K562 (cell line): Measurements from ENCODE around the gene FOS. TPM values are rescaled to one million over a fixed set of nuclear protein-coding genes. Genes with fewer than 3 reads are reported as not detected.

ENCODE experiments used
- ATAC-seq: fragments of 200-7000 bp; cut with Tn5 transposase; 3 replicates; pipeline ENCODE4 v1.9.1; 2020; ENCODE audit warnings: moderate library complexity
- BruUV-seq: library from RNA; stranded (reverse); fragments of 400-500 nt; replicated peaks from 2 replicates; lab custom pipeline; 2021; lab: Mats Ljungman, UMichigan
- CTCF ChIA-PET: fragments of 300-600 bp; formaldehyde crosslinking; extraction: SDS; loops from one replicate; lab custom pipeline; 2021; ENCODE audit warnings: low intra/inter-chr PET ratio; lab: Yijun Ruan, JAX
- POLR2A ChIA-PET: fragments of 300-600, 350-650 bp; sonication (Branson Sonifier 250); formaldehyde crosslinking; extraction: SDS; loops from one replicate; lab custom pipeline; 2021; ENCODE audit warnings: antibody characterized with exemption, inconsistent platforms; lab: Yijun Ruan, JAX
- DNase-seq, 4 experiments: peaks; one replicate each; pipeline versions ENCODE4 v3.0.0 to v3.0.0-alpha.2; 2011 to 2018; ENCODE audit warnings: low spot score in 3 of 4, mixed read lengths in 3 of 4; ENCODE audit errors: extremely low read depth in 1 of 4
- FAIRE-seq: peaks from 2 replicates; lab custom pipeline; 2011; peaks lifted over from hg19 to GRCh38; lab: Jason Lieb, UNC
- H2AFZ ChIP-seq: 2 replicates; pipeline ENCODE4 v1.6.0; 2011; ENCODE audit warnings: low read depth, low read length, control low read depth, inconsistent platforms
- H3K27ac ChIP-seq: fragments of 200-600 bp; 3 replicates; pipeline ENCODE4 v1.8.0; 2011; ENCODE audit warnings: low read depth, mild to moderate bottlenecking, control low read depth, inconsistent platforms, low read length, moderate library complexity, mixed read lengths; ENCODE audit errors: extremely low read depth
- H3K27me3 ChIP-seq, 2 experiments: fragments of 300-600 bp in 1 of 2; 2 replicates in 1 of 2; 3 replicates in 1 of 2; pipeline versions ENCODE4 v1.6.0 to v1.8.0; 2011; ENCODE audit warnings: inconsistent platforms in 2 of 2, low read length in 2 of 2, mild to moderate bottlenecking in 1 of 2, mixed read lengths in 1 of 2, moderate library complexity in 1 of 2; ENCODE audit not compliant: control insufficient read depth in 2 of 2, insufficient read depth in 2 of 2
- H3K36me3 ChIP-seq: fragments of 300-600 bp; 3 replicates; pipeline ENCODE4 v1.8.0; 2011; ENCODE audit warnings: mild to moderate bottlenecking, low read length, inconsistent platforms; ENCODE audit not compliant: control insufficient read depth, insufficient read depth
- H3K4me1 ChIP-seq, 2 experiments: fragments of 200-600 bp in 1 of 2; replicated peaks in 1 of 2; 2 replicates in 1 of 2; 3 replicates in 1 of 2; pipeline versions ENCODE4 v1.5.1 to v1.8.0; 2011; ENCODE audit warnings: inconsistent platforms in 2 of 2, low read length in 2 of 2, mild to moderate bottlenecking in 1 of 2, mixed read lengths in 1 of 2, moderate library complexity in 1 of 2; ENCODE audit not compliant: control insufficient read depth in 2 of 2, insufficient read depth in 2 of 2
- H3K4me2 ChIP-seq: 2 replicates; pipeline ENCODE4 v1.6.1; 2011; ENCODE audit warnings: low read length, control low read depth, inconsistent platforms, mixed read lengths; ENCODE audit not compliant: insufficient read depth
- H3K4me3 ChIP-seq: fragments of 200-600 bp; sonication (generic), shearing (Covaris generic); 2 replicates; pipeline ENCODE4 v1.5.1; 2016; ENCODE audit warnings: control low read depth, inconsistent platforms
- H3K79me2 ChIP-seq: fragments of 200-600 bp; 3 replicates; pipeline ENCODE4 v1.8.0; 2011; ENCODE audit warnings: low read length, inconsistent platforms; ENCODE audit not compliant: control insufficient read depth, insufficient read depth
- H3K9ac ChIP-seq, 2 experiments: 2 replicates each; pipeline versions ENCODE4 v1.6.0 to v1.6.1; 2011; ENCODE audit warnings: low read depth in 2 of 2, low read length in 2 of 2, control low read depth in 1 of 2, inconsistent platforms in 1 of 2, mild to moderate bottlenecking in 1 of 2, mixed read lengths in 1 of 2; ENCODE audit not compliant: insufficient read depth in 1 of 2
- H3K9me1 ChIP-seq: one replicate; pipeline ENCODE4 v1.6.0; 2011; ENCODE audit warnings: inconsistent platforms, mild to moderate bottlenecking, low read length, moderate library complexity; ENCODE audit not compliant: control insufficient read depth, insufficient read depth
- H3K9me3 ChIP-seq: replicated peaks from 2 replicates; pipeline ENCODE4 v1.5.1; 2011; ENCODE audit warnings: low read depth, low read length, inconsistent platforms; ENCODE audit not compliant: control insufficient read depth, insufficient read depth
- H4K20me1 ChIP-seq: replicated peaks from 2 replicates; pipeline ENCODE4 v1.6.1; 2011; ENCODE audit warnings: low read length, inconsistent platforms, mixed read lengths; ENCODE audit not compliant: control insufficient read depth, insufficient read depth
- CXXC5 ChIP-seq: fragments of 250-450 bp; sonication (Bioruptor Pico); IDR thresholded peaks from 2 replicates; pipeline ENCODE4 v1.8.0; 2022; ENCODE audit warnings: inconsistent platforms, mild to moderate bottlenecking, moderate library complexity
- HDAC8 ChIP-seq: fragments of 450-650 bp; IDR thresholded peaks from 2 replicates; pipeline ENCODE4 v1.6.1; 2016; ENCODE audit warnings: mild to moderate bottlenecking, missing genetic modification characterization, moderate library complexity, missing compliant biosample characterization
- HMGN3 ChIP-seq: IDR thresholded peaks from 2 replicates; pipeline ENCODE4 v1.6.1; 2011; ENCODE audit warnings: borderline replicate concordance, low read depth, mild to moderate bottlenecking, mixed read lengths, low read length; ENCODE audit not compliant: insufficient read length; ENCODE audit errors: extremely low read depth
- MNT ChIP-seq, 2 experiments: fragments of 450-650 bp; conservative IDR thresholded peaks; 2 replicates each; pipeline ENCODE4 v1.6.1; 2017; ENCODE audit warnings: mild to moderate bottlenecking in 2 of 2, moderate library complexity in 2 of 2
- NCOA4 ChIP-seq: fragments of 450-650 bp; IDR thresholded peaks from 2 replicates; pipeline ENCODE4 v1.6.1; 2018; ENCODE audit warnings: mild to moderate bottlenecking; ENCODE audit not compliant: partially characterized antibody
- NFRKB ChIP-seq: fragments of 450-650 bp; IDR thresholded peaks from 2 replicates; pipeline ENCODE4 v1.6.1; 2016; ENCODE audit warnings: low read depth
- OTX1 ChIP-seq: fragments of 450-650 bp; formaldehyde crosslinking; IDR thresholded peaks from 2 replicates; pipeline ENCODE4 v1.4.0; 2022; ENCODE audit warnings: mild to moderate bottlenecking
- PRMT5 ChIP-seq: sonication (generic); formaldehyde crosslinking; IDR thresholded peaks from 2 replicates; pipeline ENCODE4 v1.5.0; 2020; ENCODE audit warnings: missing genetic modification reagents
- ZC3H4 ChIP-seq: sonication (generic); formaldehyde crosslinking; IDR thresholded peaks from 2 replicates; pipeline ENCODE4 v1.9.0; 2021; ENCODE audit warnings: missing genetic modification reagents, borderline replicate concordance
- ZNF124 ChIP-seq: sonication (generic); formaldehyde crosslinking; IDR thresholded peaks from 2 replicates; pipeline ENCODE4 v1.8.1; 2022; ENCODE audit warnings: missing genetic modification reagents
- WGBS: fragments of 100-300 bp; shearing (Covaris generic); methylation state at CpG from one replicate; pipeline ENCODE4 v1.1.6; 2016; ENCODE audit warnings: low coverage, mixed read lengths; ENCODE audit not compliant: insufficient coverage; ENCODE audit errors: missing lambda C conversion rate; 5-methylcytosine and 5-hydroxymethylcytosine counted together
- in situ Hi-C: fragments of 300-500 bp; cut with MboI; formaldehyde crosslinking; loops from 4 replicates; pipeline ENCODE4 v1.15.0; 2018; ENCODE audit warnings: inconsistent platforms, mixed read lengths
- intact Hi-C: fragments of 100-400 bp; cut with micrococcal nuclease; formaldehyde crosslinking; loops from 2 replicates; pipeline ENCODE4 v1.14.2; 2022
- polyA plus RNA-seq, 8 experiments: library from polyadenylated mRNA; depleted of rRNA in 4 of 8; stranded (reverse) in 5 of 8; unstranded in 3 of 8; fragments of >200 nt; fragmentation: Nextera tagmentation in 2 of 8; fragmentation: Illumina TruSeq in 1 of 8; extraction: Ambion mirVana in 2 of 8; extraction: Trizol in 1 of 8; gene quantifications; 2 replicates each; pipeline versions ENCODE4 v1.2.1 to v1.2.3, GENCODE V29; 2011 to 2014; ENCODE audit warnings: inconsistent platforms in 1 of 8, missing spikeins in 1 of 8
- total RNA-seq, 7 experiments: library from RNA; depleted of rRNA in 6 of 7; stranded (reverse); fragments of >200 nt in 6 of 7; fragmentation: Illumina TruSeq in 2 of 7; extraction: Trizol in 2 of 7; gene quantifications; 2 replicates each; pipeline versions ENCODE4 v1.2.1 to v1.2.3, GENCODE V29; 2011 to 2021; ENCODE audit warnings: low replicate concordance in 1 of 7

Gene FOS
- total and polyA plus RNA-seq, 9 of the 15 experiments (the other 6 are each of a cell fraction or from before 2014, with no cell fraction given) = 0.54 to 13.8 (median 8.9) TPM

- intact Hi-C loops = no loop called here
- H3K9me1 ChIP-seq = no peaks in the 10 kb centered on the region
- DNase-seq (no peak), FAIRE-seq (no peak), ATAC-seq (no peak)
- H3K4me3 ChIP-seq = no peak overlapping the region
- H4K20me1 ChIP-seq = peaks cover 10% of the 10 kb centered on the region; the same call in 1 of the 2 replicates
- peaks cover 8 to 29% of the 10 kb centered on the region in 2 experiments; a peak in 4 of 5 replicates for H3K4me1 ChIP-seq
- no TSS peak for BruUV-seq
- H3K27ac ChIP-seq = no peak overlapping the region
- TF ChIP-seq ZNF124 = no peak
- no peak for TF ChIP-seq ZC3H4 (CRISPR knock-in tag)
- TF ChIP-seq MNT (conservative IDR thresholded peaks at IDR 0.05) = no peak
- no peak for TF ChIP-seq HDAC8 (tag)
- TF ChIP-seq HMGN3 = no peak
- TF ChIP-seq NCOA4 = no peak
- no peak for TF ChIP-seq NFRKB
- no peak for TF ChIP-seq PRMT5 (CRISPR knock-in tag)
- TF ChIP-seq OTX1 (CRISPR knock-in tag) = no peak
- TF ChIP-seq CXXC5 (CRISPR knock-in tag) = no peak
- WGBS = 50% methylated on average over 2 of the region's 2 CpGs
- ChIA-PET POLR2A (interaction anchor here (0.6 to 1.3 kb wide), 2 partner anchors 17 to 18 kb away, joined by 4 to 7 read pairs; no protein-coding TSS in a partner anchor), CTCF (no interaction called here)
- in situ Hi-C loops = no loop called here
- H3K27me3 ChIP-seq = no peaks in the 10 kb centered on the region
- peaks cover 5% of the 10 kb centered on the region; the same call in 1 of the 3 replicates for H3K79me2 ChIP-seq
- no peak overlapping the region for H3K4me2 ChIP-seq
- H3K9ac ChIP-seq = no peak overlapping the region
- peaks cover 9% of the 10 kb centered on the region; the same call in 1 of the 3 replicates for H3K36me3 ChIP-seq
- H2AFZ ChIP-seq = no peak overlapping the region
- H3K9me3 ChIP-seq = no peaks in the 10 kb centered on the region
Measured at GRCh38 chr14:75275598-75275997, 3.0 kb upstream of the FOS start.
